Activated CD8-positive, alpha-beta memory T cell treated with anti-CD3 and anti-CD28 coated beads, Interleukin-2, amount 50 U/mL, for 1 hour (primary cell): Measurements from ENCODE around the gene FAM163B.

Experiments used
- DNase-seq: peaks from one replicate; pipeline ENCODE4 v3.0.0-alpha.2; 2020; ENCODE audit errors: extremely low read depth

The FAM163B gene

DNA sequence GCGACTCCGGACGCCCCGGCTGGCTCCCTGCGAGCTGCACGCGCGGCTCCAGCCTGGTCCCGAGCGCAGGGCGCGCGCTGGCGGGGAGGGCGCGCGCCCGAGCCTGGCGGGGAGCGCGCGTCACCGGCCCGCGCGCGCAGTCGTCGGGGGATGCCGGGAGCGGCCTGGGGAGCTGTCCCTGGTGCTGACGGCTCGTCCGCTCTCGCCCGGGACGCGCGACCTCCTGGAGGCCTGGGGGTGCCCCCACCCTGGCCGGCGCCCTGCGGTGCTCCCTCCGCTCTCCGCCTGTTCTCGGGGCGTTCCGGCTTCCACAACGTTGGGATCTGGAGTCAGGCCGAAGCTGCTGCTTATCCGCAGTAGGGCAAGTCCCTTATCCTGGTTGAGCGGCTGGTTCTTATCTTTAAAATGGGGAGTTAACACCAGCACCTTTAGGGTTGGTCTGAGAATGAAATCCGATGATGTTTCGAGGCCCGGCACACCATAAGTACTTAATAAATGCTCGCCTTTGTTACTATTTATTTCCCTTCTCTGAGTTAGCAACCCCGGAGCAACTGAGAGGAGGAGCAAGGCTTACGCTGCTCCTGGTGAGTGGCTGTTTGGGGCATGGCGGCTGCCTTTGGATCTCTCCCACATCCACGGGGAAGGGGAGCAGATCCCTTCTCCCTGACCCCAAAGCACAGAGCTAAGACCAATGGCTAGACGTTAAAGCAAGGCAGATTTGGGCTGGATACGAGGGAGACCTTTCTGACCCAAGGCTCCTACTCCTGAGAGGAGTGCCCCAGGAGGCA, at the start of gene FAM163B:
TSS of gene FAM163B (minus strand) at position 79 of the 788 bp plus-strand sequence. CDS start 29,166 bp downstream, outside the sequence.
- DNase-seq: no peak

DNA sequence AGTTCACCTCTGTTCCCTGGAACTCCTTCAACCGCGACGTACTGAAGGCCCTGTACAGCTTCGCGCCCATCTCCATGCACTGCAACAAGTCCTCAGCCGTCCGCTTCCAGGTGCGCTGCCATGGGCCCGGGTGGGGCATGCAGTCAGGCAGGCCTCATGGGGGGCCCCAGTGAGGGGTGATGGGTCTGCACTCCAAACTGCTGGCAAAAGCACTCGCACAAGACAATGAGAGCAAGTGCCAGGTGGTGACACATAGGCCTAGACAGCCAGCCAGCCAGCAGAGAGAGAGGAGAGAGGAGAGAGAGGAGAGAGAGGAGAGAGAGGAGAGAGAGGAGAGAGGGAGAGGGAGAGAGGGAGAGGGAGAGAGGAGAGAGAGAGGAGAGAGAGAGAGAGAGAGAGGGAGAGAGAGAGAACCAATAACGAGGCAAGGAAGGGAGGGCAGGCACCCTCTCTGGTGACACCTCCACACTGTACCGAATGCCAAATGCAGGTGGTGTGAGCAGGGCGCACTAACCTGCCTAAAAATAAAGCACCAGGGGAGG, 48.0 kb upstream of the FAM163B start:
- no peak for DNase-seq

DNA sequence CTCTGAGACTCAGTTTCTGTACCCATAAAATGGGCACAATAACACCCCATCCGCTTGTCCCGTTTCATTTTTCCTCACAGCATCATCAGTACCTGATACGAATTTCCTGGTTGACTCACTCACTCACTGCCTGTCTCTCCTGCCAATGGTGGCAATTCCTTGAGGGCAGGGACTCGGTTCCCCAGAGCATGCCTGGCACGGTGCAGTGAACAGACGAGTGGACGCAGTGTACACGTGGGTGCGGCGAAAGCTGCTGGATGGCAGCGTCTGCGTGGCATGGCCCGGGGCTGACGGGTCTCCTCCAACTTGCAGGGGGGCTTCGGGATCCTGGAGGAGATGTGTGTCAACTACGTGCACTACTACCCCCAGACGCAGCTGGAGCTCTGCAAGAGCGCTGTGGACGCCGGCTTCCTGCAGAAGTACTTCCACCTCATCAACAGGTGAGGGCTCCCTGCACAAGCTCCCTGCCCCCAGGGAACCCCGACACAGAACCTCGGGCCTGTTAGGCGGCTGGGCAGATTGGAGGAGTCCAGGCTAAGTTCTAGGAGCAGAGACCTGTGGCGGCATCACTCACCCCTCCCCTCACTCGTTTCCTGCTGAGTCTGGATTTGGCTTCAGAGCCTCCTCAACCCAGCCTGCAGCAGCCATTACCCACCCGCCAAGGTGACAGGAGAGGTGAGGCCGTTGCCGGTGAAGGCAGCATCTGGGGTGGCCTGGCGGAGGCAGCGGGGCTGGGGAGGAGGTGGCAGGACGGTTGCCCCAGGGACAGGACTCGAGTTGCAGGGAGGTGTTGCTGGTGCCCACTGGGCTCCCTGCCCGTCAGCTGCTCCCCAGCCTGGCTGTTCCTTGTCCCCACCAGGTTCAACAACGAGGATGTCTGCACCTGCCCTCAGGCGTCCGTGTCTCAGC, 47.3 kb upstream of the FAM163B start:
- DNase-seq: no peak

DNA sequence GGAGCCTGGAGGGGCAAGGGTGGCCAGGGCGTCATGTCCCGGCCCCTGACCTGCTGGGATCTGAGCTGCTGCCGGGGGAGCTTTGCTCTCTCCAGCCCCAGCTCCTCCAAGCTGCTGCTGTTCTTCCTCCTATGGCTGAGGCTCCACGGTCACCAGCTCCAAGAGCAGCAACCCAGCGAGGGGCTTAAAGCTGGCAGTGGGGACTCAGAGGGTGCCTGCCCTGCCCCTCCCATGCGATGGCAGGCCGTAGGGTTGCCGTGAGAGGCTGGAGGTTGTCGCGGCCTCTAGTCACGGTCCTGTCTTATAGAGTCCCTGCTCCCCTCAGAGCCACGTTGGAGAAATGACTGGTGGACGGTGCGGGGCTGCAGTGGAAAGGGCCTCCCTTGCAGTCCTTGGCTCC, 46.5 kb upstream of the FAM163B start:
- no peak for DNase-seq

DNA sequence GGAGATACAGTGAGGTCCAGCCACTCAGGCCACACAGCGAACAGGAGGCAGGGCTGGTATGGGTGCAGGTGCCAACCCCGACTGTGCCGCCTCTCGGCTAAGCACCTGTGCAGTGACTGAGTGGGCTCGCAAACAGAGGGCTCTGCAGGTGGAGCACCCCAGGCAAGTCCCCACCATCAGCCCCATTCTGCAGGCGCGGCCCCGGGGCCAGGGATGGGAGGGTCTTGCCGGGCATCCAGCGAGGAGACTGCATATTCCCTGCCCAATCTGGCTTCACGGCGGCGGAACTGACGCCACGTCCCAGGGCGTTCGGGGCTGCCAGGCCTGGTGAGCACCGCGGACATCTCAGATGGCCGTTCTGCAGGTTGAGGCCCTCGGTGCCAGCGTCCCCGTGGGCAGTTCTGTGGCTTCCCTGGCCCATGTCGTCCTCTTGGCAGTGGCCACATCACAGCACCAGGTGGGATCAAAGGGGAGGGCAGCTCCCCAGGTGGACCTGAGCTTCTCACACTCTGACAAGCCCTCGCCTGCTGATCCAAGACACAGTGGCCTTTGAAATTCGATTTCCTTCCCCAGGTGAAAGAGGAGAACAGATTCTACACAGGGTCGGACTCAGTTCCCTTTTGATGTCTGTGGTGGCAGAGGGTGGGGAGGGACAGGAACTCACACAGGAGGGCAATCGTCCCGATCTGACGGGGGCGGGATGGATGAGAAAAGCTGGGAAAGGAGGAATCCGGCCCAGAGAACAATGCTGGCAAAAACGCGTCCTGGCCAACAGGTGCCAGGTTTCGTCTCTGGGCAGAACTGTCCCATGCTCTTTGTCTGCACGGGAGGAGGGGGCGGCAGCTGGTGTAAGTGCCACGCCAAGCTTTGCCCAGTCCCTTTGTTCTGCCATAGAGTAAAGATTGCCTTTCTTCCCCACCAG, 45.8 kb upstream of the FAM163B start:
- no peak for DNase-seq

DNA sequence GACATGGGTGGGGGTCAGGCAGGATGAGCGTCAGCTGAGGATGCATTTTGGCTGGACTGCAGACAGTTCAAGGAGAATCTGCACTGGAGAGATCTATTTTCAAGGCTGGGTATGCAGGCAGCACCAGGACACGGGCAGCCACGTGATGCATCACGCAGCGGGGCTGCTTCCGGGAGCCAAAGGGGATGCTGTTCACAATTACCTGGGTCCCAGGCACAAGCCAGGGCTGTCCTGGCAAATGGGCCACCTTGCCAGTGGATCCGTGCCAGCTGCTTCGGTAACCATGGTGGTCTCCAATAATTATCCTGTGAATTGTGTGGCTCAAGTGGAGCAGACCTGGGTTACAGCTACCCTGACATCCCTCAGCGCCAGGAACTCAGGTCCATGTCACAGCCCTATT, 44.4 kb upstream of the FAM163B start:
- DNase-seq: no peak

DNA sequence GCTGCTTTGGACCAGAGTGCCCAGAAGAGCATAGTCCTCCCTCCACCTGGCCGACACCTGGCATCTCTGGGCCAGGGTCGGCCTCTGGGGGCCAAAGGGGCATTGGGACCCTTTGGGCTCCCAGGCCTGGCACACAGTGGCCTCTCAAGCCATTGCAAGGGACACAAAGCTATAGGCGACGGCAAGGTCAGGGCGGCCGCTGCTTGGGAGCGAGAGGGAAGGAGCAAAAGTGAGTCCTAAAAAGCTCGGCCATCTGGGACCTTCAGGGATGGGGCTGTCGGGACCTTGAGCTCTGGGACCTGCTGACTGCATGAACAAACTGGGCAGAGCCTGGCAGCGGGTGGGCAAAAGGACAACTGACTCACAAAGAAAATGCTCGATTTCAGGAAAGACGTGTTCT, 40.8 kb upstream of the FAM163B start:
- no peak for DNase-seq

DNA sequence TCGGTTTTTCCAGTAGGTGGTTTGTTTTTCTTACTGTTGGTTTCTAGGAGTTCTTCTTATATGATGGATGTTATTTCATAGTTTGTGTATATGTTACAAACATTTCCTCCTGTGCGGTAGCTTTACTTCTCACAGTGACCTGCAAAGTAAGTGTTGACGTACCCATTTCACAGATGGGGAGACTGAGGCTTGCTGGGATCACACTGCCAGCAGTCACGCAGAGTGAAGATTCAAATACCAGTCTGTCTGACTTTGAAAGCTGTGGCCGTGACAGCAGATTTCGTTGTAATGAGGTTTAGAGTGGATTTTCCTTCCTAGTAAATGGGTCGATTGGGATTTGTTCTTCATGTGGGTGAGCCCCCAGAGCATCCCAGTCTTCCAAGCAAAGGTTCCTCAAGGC, 40.0 kb upstream of the FAM163B start:
- no peak for DNase-seq

DNA sequence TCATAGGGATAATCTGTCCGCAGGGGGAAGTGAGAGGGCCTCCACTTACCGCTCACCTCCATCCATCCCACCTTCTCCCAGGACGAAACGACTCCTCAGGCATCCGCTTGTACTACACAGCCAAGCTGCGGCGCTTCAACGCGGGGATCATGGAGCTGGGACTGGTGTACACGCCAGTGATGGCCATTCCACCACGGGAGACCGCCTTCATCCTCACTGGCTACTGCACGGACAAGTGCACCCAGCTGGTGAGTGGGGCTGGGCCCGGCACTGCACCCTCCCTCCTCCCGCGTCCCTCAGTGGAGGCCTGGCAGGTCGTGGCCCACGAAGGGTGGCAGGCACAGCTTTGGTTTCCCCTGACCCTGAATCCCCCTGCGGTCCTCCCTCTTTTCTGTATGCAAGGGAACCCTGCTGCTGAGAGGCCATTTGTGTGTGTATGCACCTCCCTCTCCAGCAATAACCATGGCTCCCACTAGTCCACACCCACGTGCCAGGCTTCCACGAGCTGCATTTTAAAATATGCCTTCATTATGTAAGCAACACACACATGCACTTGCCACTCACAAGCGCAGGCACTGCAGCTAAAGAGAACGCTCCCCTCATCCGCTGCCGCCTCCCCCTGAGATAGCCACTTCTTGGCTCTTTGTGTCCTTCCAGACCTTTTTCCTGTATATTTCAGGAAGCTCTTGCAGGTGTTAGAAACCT, 38.7 kb upstream of the FAM163B start:
- no peak for DNase-seq

DNA sequence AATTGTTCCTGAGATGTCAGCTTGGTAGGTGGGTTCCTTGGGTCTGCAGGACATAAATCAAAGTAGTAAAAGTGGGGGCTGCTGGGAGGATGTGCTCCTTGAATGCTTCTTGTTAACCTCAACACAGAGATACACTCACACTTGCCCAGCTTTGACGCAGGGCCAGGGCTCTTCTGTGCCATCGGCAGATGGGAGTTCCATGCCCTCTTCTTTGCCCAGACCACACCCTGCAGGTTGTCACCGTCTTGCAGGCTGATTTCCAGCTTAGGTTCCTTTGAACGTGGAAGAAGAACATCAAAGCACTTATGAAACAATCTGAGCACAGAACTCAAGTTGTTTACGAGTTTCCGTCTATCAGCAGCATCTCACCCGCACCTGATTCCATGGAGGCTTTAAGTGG, 38.0 kb upstream of the FAM163B start:
- no peak for DNase-seq

DNA sequence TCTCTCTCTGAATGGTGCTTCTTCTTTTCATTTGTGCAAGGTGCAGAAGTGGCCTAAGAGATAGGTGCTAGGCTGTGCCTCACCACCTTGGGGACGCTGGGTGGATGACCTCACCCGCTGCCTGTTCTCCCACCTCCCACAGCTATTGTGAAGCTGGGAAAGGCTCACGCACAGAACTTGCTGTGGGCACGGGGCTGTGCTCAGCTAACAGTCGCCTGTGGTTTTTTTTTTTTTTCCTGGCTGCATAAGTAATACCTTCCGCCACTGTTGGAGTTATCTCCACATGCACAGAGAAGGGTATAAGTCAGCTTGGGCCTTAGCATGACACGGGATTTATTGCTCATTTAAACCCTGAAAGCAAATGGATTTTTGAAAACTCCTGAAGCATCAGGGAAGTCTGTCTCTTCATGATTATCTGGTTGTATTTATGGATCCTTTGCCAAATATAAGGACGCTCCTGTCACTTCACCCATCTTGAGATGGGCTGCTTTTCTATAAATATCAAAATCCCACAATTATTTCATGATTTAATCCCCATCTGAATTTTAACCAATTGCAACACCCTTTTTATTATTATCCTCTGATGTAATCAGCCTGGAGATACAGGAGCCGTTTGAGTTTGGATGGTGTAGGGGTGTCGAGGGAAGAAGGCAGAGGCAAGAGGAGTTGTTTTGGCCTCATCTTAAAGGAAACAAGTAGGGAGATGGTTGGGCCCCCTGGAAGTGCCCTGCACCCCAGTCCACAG, 36.0 kb upstream of the FAM163B start:
- DNase-seq: no peak

DNA sequence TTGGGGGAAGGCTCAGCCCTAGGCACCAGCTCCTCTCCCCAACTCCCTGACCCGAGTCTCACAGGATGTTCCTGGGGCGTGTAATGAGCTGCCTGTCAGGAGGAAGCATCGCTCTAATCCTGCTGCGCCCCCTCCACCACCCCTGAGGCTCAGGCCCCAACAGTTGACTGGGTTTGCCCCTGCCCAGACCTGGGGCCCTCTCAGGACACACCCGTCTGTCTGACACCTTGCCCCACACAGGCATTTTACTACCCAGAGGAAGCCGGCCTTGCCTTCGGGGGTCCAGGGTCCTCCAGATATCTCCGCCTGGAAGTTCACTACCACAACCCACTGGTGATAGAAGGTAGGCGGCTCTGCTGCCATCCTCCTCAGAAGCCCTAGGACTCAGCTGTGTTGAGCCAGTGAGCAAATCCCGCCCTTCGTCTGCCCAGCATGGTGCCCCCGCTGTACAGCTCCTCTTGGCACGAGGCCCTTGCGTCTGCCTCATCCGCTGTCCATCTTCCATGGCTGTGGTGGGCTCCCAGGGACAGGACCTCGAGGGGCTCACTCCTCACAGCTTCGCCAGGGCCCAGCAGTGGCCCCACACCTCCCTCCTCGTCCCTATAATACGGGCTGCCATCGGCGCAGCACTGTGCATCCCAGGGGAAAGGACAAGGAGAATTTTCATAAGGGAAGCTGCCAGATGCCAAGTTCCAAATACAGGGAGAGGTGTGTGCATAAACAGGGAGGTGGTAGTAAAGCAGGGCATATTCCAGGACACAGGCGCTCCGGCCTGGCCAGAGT, 35.0 kb upstream of the FAM163B start:
- no peak for DNase-seq

DNA sequence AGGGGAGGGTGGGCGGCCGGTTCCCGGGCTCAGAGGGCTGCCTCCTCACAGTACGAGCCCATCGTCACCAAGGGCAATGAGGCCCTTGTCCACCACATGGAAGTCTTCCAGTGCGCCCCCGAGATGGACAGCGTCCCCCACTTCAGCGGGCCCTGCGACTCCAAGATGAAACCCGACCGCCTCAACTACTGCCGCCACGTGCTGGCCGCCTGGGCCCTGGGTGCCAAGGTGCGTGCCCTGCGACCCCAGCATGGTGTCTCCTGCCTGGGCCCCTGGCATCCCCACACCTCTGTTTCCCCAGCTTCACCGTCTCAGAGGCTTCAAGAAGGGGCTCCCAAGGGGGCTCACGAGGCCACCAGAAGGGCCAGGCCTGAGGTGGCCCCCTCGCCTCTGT, 34.2 kb upstream of the FAM163B start:
- DNase-seq: no peak

DNA sequence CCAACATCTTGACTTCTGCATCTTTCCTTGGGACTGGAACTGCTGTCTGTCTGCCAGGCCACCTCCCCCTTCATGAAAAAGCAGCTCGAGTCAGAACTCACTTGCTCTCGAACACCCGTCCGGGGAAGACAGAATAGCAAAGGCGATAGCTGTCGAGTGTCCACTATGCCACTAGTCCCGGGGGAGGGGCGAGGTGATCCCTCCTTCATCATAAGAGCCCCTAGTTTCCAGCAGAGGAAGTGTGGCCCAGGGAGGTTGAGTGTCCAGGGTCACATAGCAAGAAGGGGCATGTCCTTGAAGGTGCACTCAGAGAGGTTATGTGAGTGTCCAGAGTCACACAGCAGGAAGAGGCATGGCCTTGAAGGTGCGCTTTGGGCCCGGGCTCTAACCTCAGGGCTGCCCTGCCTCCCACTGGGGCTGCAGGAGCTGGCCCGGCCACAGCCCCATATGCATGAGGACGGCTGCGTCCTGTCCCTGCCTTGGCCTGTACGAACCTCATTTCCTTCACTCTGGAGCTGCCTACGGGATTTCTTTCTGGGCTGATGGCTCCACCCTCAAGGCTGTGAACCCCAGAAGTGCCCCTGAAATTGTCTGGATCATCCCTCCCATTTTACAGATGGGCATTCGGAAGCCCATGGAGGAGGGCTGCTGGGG, 33.6 kb upstream of the FAM163B start:
- DNase-seq: no peak

DNA sequence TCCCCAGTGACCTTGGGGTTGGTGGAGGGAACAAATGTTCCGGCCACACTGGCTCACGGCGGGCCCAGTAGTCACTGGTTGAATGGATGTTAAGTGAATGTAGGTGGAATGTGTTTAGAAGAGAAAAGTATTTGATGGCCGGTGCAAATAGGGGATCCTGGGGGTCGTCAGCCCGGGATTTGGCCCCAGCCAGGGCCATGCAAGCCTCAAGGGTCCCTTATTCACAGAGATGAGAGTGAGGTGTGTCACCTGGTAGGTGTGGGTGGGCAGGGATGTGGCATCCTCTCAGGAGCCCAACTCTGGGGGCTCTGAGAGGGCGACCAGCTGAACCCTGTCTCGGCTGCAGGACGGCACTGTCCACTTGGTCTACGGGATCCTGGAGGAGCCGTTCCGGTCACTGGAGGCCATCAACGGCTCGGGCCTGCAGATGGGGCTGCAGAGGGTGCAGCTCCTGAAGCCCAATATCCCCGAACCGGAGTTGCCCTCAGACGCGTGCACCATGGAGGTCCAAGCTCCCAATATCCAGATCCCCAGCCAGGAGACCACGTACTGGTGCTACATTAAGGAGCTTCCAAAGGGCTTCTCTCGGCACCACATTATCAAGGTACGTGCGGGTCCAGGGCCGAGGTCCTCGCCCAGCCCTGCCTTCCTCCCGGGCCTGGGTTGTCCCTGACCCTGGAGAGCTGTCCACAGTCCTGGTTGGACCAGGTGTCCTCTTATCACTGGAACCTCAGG, 32.8 kb upstream of the FAM163B start:
- no peak for DNase-seq

DNA sequence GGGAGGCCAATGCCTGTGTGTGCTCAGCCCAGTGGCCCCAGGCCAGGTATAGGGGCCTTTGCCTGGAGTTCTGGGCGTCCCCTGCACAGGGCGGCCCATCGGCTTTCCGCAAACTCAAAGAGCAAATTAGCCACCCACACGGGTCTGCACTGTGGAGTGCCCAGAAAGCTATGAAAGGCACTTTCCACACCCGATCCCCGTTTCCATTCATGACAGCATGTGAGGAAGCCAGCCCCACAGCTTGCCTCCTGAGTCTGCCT, 32.1 kb upstream of the FAM163B start:
- no peak for DNase-seq

DNA sequence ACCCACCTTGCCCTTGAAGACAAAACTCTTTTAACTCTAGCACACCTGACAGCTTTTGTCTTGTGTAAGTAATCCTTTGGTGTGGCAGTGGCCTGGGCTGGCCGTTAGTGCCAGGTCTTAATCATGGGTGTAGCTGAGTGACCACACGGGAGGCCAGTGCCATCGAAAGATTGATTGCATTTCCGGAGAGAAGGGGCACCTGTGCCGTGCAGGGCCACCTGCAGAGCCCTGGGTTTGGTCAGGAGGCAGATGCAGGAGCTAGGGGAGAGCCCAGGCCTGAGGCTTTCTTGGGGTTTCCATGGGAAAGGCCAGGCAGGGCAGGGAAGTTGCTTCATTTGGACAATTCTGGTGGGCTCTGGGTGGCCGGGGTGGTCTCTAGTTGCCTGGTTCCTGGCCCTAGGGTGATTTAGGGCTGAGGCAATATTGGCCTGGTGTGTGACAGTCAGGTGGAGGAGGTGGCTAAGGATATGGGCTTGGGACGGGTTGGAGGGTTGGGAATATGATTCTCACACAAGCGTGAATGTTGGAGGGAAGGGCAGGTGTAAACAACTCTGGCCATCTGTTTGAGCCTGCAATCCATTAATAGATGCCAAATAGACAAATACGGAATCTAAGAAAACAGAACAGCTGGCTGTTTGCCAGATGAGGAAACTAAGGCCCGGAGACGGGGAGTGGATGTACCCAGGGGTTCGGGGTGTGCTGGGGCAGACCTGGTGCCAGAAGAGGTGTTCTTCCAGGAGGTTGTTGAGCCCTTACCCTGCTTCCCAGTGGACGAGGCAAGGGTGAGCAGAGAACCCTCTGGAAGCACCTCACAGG, 31.6 kb upstream of the FAM163B start:
- DNase-seq: no peak

DNA sequence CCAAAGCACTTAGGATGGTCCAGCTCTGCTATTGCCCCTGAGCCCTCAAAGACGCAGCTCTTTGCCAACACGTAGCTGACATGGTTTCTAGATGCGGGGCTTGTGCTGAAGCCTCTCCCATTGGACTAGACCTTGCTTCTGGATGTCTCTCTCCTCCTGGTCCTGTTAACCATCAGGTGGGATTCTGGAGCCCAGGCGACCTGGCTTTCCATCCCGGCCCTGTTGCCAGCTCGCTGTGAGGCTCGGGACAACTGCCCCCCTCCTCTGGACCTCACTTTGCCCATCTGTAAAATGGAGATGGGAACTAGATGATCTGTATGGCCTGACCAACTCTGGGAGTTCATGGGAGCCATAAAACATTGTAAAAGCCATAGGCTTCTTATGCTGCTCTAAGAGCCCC, 31.0 kb upstream of the FAM163B start:
- no peak for DNase-seq
